CMK (cell line): ENCODE data around the gene ASTN1.
"Not testable (repeated sequence)": the region's sequence is repeated elsewhere in the genome, so short reads cannot be mapped to it uniquely, and the experiment has no call there.

Experiments used
- DNase-seq: peaks from one replicate; pipeline ENCODE4 v3.0.0-alpha.2; 2010; ENCODE audit warnings: low read depth

ASTN1 gene

GRCh38 chr1:177106614-177107365 is 57.7 kb downstream of the ASTN1 start:
- no peak for DNase-seq

DNA sequence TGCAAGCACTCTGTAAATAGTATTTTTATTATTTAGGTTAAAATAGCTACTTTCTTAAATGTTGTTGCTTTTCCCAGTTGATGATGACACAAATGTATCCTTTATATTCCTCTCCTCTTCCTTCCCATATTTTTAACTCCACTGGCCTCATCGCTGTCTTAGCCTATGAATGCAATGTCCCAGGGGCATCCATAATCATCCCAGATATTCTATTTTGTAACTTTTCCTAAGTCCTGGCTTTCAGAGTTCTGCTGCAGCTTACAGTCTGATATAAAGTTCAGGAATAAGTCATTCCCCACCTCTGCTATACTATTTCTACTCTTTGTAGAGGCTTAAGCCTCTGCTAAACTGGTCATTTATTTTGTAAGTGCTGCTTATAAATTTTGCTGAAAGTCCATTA is 58.3 kb downstream of the ASTN1 start:
- DNase-seq = no peak

DNA sequence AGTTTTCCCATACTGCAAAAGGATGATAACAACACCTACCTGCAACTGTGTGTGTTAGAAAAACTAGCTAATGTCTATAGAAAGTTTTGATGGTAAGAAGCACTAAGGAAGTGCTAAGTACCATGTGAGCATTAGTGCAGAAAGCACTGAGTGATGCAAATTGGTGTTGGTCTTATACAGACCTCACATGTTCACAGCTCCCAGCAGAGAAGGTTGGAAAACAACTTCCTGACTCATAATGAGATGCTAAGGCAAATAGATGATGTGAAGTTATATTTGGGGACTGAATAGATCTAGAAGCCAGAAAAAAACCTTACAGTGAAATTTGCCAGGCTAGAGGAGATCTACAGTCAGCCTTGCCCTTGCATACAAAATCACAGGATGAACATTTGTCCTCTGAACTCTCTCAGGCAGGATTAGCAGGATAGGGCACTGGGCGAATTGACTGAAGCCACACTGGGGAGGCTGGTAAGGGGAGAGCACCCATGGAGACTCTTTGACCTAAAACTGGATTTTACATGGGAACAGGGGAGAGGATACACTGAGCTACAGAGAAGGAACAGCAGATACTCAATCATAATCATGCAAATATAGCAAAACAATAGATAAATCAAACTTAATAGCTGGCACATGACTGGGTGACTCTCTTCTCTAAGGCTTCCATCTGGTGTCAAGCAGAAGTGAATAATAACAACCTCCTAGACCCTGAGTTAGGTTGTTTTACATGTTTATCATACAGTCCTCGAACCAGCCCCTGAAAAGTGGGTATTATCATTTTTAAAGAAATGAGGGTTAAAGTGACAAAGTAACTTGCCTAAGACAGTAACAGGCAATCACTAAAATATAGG is 61.3 kb downstream of the ASTN1 start:
- DNase-seq = no peak

GRCh38 chr1:177092001-177092400 is 72.5 kb downstream of the ASTN1 start:
- DNase-seq = no peak

DNA sequence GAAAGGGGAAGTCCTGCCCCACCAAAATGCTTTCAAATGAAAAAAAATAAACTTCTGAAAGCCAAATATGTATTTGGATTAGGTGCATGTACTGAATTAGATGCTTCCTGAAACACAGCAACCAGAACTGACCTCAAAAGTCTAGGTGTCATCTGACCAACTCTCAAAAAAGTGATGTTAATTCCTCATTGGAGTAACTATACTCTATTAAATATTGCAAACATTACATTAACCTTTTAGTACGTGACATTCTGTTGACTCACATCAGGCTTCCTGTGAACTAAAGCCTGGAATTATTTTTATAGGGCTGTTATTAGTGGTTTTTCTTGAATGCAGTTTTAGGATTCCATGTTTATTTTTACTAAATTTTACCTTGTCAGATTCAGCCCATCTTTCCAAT is 73.5 kb downstream of the ASTN1 start:
- DNase-seq = no peak

DNA sequence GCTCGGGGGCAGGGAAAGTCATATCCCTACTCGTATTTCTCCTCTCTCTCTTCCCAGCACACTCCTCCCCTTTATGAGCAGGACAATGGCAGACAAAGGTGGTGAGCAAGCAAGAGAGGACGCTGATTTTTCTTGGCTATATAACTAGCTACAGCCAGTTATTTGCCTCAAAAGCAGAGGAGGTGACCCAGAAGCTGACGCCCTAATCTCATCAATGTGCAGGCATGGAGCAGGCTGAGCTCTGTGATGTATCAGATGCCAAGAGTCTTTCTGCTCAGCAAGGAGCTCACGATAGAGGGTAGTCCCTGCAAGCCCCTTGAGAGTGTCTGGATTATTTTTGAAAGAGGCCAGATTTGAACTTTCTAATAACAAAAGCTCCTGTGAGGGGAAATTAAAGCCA is 75.5 kb downstream of the ASTN1 start:
- DNase-seq = no peak

GRCh38 chr1:177082855-177083693 is 81.4 kb downstream of the ASTN1 start:
- no peak for DNase-seq

- no peak for DNase-seq
Measured at GRCh38 chr1:177080564-177080963, 83.9 kb downstream of the ASTN1 start.

GRCh38 chr1:177077734-177078499 is 86.6 kb downstream of the ASTN1 start:
- DNase-seq = no peak

- DNase-seq = no peak
Measured at GRCh38 chr1:177077006-177077405, 87.5 kb downstream of the ASTN1 start.

GRCh38 chr1:177074811-177075210 is 89.7 kb downstream of the ASTN1 start:
- not testable (repeated sequence) for DNase-seq

DNA sequence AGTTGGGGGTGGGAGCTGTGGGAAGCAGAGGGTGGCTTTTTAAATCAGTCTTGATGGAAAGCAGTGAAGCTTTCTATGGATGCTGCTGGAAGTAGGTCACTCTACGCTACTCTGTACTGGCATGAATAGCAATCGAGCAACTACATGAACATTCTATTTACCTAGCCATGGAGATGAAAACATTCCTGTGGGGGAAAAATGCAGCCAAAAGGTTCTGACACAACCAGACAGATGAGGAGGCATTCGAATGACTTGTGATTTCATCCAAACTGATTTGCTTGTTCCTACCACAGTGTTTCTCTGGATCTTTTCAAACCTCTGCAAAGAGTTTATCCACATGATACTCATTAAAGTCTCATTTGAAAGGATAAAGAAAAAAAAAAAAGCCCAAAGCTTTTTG is 95.0 kb downstream of the ASTN1 start:
- no peak for DNase-seq

DNA sequence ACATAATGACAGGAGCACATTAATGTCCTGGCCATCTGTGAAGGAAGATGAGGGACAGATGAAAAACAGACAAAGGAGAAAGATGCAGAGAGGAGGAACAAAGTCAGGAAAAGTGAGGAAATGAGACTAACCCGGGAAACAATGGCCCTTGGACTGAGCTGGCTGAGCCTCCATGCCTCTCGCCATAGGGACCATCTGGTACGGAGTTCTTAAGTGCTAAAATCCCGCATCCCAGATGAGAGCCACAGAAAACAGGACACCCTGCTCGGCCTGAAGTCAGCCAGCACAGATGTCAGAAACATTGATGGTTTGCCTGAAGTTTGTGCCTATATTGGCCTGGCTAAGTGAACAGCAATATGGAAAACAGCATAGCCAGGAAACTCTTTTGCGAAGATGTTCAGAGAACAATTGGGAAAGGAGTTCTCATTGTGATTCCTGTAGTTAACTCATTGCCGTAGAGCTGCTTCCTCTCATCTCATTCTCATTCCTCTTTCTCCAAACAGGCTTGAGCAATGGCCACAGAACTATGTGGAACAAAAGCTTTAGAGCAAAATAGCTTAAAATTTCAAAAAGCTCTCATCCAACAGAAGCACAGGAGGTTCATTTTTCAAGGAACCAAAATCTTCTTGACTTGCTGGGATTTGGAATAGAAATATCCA is 96.6 kb downstream of the ASTN1 start:
- DNase-seq = no peak

DNA sequence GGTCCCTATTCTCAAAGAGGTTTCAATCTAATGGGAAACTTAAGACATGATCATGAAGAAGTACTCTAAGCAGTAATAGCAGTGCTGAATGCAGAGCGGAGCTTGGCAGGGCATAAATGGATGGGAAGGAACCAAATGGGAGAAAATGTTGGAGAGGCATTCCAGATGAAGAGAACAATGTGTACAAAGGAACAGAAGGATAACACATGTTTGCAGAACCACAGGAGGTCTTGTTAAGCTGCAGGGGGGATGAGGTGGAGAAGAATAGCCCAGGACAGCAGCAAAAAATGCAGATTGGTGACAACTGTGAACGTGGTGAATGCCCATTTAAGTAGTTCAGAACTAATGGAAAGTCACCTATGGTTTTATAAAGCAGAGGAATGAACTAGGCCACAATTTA is 99.1 kb downstream of the ASTN1 start:
- DNase-seq = no peak

DNA sequence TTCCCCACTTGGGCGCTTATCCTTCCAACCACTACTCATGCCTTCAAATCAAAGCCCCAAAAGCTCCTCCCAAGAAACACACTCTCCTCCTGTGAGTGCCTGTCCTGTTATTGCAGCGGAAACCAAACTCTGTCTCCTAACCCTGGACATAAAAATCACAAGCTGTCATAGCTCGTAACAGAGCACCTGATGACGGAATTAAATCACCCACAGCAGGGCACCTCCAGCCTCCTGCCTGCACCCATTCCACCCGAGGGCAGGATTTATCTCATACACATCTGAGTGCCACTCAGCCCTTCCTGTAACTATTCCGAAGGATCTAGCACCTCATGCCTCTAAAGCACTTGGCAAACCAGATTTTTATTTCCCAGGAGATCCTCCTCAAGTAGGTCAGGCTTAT is 100.9 kb downstream of the ASTN1 start:
- DNase-seq = no peak

DNA sequence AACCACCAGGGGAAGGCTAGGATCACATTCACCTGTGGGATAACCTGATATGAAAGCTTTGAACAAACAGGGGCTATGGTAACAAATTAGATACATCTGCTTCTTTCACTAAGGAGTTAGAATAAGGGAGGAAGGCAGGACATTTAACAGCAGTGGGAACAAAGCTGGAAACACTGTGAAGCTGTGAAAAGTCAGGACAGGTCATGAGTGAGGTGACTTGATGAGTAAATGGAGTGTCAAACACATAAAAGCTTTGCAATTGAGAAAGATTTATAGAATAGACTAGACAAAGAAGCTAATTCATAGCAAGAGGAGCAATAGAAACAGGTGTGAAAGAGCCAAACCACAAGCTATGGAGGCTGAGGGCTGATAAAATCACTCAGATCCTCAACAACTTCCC is 110.0 kb downstream of the ASTN1 start:
- DNase-seq = no peak

GRCh38 chr1:177053648-177054047 is 110.9 kb downstream of the ASTN1 start:
- DNase-seq = no peak

DNA sequence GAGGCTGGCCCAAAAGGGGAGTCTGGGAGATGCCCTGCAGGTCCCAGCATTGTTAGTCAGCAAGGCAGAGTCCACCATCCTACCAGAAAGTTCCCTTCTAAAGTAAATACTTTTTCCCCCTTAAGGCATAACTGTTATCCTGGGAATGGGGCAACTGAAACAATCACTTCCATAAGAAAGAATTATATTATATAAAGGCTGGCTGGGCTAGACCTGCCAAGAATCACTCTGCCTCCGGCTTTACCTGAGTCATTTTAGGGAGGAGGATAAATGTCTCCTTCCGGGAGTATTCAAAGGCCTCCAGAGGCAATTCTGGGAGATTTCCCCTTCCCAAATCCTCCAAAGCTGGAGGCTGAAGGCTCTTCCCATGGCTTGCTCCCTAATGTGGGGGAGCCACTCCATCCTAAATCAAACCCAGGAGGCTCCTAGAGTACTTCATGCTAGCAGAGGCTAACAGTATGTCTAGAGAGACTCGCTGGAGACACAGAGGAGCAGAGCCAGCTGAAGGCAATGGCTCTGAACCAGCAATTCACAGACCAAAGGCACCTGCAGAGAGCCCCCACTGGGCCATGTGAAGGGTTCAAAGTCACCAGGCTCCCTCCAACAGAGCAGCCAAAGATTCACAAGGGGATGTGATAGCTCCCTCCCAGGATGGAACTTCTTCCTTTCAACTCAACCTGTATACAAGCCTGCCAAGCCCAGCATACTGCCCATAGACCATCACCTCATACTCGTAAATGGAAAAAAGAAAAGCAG is 116.0 kb downstream of the ASTN1 start:
- no peak for DNase-seq

- DNase-seq = no peak
Measured at GRCh38 chr1:177045151-177045550, 119.4 kb downstream of the ASTN1 start.

DNA sequence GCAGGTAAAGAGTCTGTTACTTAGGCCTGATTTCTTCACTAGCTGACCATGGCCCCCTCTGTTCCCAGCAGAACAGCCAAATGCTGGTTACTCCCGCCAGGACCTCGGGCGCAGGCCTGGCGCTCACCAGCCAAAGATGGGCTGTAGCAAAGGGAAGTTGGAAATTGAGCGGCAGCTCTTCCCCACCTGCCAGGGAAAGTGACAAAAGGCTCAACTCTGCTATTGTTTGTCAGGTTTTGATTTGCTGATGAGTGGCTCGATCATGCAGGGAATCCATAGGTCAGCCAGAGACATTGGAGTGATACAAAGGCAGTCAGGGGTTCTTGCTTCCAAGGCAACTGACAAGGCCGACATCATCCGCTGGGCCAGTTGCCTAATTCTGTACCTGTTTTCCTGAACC is 120.1 kb downstream of the ASTN1 start:
- DNase-seq = no peak

DNA sequence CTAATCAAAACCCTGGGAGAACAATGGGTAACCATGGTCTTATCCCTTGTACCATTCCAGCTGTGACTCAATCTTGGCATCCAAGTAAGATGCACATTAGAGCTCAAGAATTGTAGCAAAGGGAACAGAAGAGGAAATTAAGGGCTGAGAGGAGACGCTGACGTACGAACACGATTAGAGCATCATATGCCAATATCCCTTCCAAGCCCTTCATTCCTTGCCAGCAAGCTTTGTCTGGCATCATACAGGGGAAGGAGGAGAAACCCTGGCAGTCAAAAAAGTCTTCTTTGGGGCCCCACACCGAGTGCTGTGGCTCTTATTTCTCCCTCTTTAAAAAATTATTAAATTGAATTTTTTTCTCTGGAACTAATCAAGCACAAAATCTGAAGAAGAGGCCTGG is 120.9 kb downstream of the ASTN1 start:
- no peak for DNase-seq
